ENCODE data around the gene LRRC43. TPM values are rescaled to one million over a fixed set of nuclear protein-coding genes. Genes with fewer than 3 reads are reported as not detected.

LRRC43 gene
- total RNA-seq, 1 experiment from 2014 or later: 0.46 TPM

GRCh38 chr12:122250536-122250935, 67.6 kb downstream of the LRRC43 start:
- WGBS (ENCODE audit: extremely low coverage, insufficient read length, low lambda C conversion rate): no CpG with 5 or more reads among the region's 8 CpGs
- no peaks in the 10 kb centered on the region for H3K23me2 ChIP-seq (ENCODE audit: insufficient read length, low read depth, low read length, poor library complexity, severe bottlenecking)
- H3K27me3 Mint-ChIP-seq (ENCODE audit: low read depth): no peaks in the 10 kb centered on the region

More at GRCh38 chr12:122250536-122250935, 67.6 kb downstream of the LRRC43 start:
- H3K56ac ChIP-seq (ENCODE audit: insufficient read length, low read depth, low read length): no peak overlapping the region
- no peak overlapping the region for H3K27ac ChIP-seq (ENCODE audit: insufficient read length, low read depth, low read length)
- Mint-ChIP-seq H3K27ac (peak overlapping the region in 1 of 3 experiments; percentile 83; a peak in 2 of 7 replicates), H3K4me1 (no peaks in the 10 kb centered on the region), H3K36me3 (ENCODE audit: insufficient read depth in 1 of 3, low read depth in 3 of 3) (peaks cover 6 to 23% (median 16%) of the 10 kb centered on the region in 3 experiments; a peak in 6 of 7 replicates), H3K9me3 (no peaks in the 10 kb centered on the region), H3K4me3 (no peak overlapping the region)
- no peak overlapping the region for H2AK5ac ChIP-seq (ENCODE audit: insufficient read length, low read length)
- TF ChIP-seq CTCF (conservative IDR thresholded peaks at IDR 0.05): no peak
- H4K91ac ChIP-seq (ENCODE audit: insufficient read length, low read depth, low read length): no peak overlapping the region
- H3T11ph ChIP-seq (ENCODE audit: low read length): no peak overlapping the region
- H3K4me2 ChIP-seq (ENCODE audit: insufficient read depth, insufficient read length, low read length): no peak overlapping the region
- H2BK15ac ChIP-seq (ENCODE audit: low read depth, low read length): no peak overlapping the region
- H3K79me1 ChIP-seq (ENCODE audit: insufficient read depth, low read depth, low read length, poor library complexity, severe bottlenecking): peaks cover 5% of the 10 kb centered on the region
- H3K9ac ChIP-seq (ENCODE audit: extremely low read depth, insufficient read length, low read length): no peak overlapping the region
- DNase-seq: no peak
- no peak overlapping the region for H3K18ac ChIP-seq (ENCODE audit: insufficient read length, low read depth, low read length)
- no peaks in the 10 kb centered on the region for H3K79me2 ChIP-seq (ENCODE audit: insufficient read depth, low read length)
- H4K5ac ChIP-seq (ENCODE audit: insufficient read length, low read depth, low read length): no peak overlapping the region
- no peak overlapping the region for H3K14ac ChIP-seq (ENCODE audit: insufficient read depth, low read length)
- H2BK5ac ChIP-seq (ENCODE audit: insufficient read length, low read length): no peak overlapping the region
- H2BK12ac ChIP-seq (ENCODE audit: insufficient read length, low read depth, low read length): no peak overlapping the region
- no peak overlapping the region for H2BK20ac ChIP-seq (ENCODE audit: low read depth, low read length, poor library complexity, severe bottlenecking)
- no peaks in the 10 kb centered on the region for H3K4me1 ChIP-seq (ENCODE audit: insufficient read depth, low read length)
- H3K23ac ChIP-seq (ENCODE audit: insufficient read length, low read depth, low read length): no peak overlapping the region
- no peaks in the 10 kb centered on the region for H3K27me3 ChIP-seq (ENCODE audit: insufficient read depth, low read length)
- no peak overlapping the region for H4K8ac ChIP-seq (replicated peaks; ENCODE audit: insufficient read length, low read depth, low read length)
- H2BK120ac ChIP-seq (ENCODE audit: low read depth, low read length, poor library complexity, severe bottlenecking): no peak overlapping the region
- no peak overlapping the region for H3K4ac ChIP-seq (ENCODE audit: low read depth, low read length)
- H4K20me1 ChIP-seq (ENCODE audit: control insufficient read depth, insufficient read depth, insufficient read length): no peaks in the 10 kb centered on the region
- no peaks in the 10 kb centered on the region for H3K9me3 ChIP-seq (ENCODE audit: control insufficient read depth, low read depth, low read length)
- no peak overlapping the region for H2AFZ ChIP-seq (ENCODE audit: low read length)

Other genes with a start within 250 kb of the LRRC43 start
- 17.8 and 18.2 TPM in 2 replicates for gene BCL7A, start 161.2 kb upstream of the LRRC43 start, total RNA-seq (2021)
- 28.6 and 32.4 TPM in 2 replicates for gene MLXIP, start 104.4 kb upstream of the LRRC43 start, total RNA-seq (2021)
- not detected in 2 replicates for gene IL31, start 8.9 kb upstream of the LRRC43 start, total RNA-seq (2021)
- gene B3GNT4, start 20.6 kb downstream of the LRRC43 start, total RNA-seq (2021): 0.92 and 1.0 TPM in 2 replicates
- gene DIABLO, start 42.9 kb downstream of the LRRC43 start, total RNA-seq (2021): 70.0 and 74.6 TPM in 2 replicates
- 44.3 and 45.9 TPM in 2 replicates for gene VPS33A, start 83.4 kb downstream of the LRRC43 start, total RNA-seq (2021)
- 20.1 and 23.6 TPM in 2 replicates for gene CLIP1, start 239.5 kb downstream of the LRRC43 start, total RNA-seq (2021)